SK-N-SH treated with all-trans-retinoic acid at 6 μM for 48 hours (cell line): Measurements from ENCODE around the gene ZNF385B.

Experiments
- ATAC-seq: fragments of 200-7000 bp; cut with Tn5 transposase; 3 replicates; pipeline ENCODE4 v1.9.1; 2020; ENCODE audit warnings: mild to moderate bottlenecking, moderate library complexity
- ARNTL ChIP-seq: fragments of 450-650 bp; formaldehyde crosslinking; IDR thresholded peaks from 2 replicates; pipeline ENCODE4 v1.5.0; 2020; ENCODE audit warnings: low read depth, mild to moderate bottlenecking, moderate library complexity, borderline replicate concordance
- BACH2 ChIP-seq: fragments of 250-450 bp; sonication (Bioruptor Pico); IDR thresholded peaks from 2 replicates; pipeline ENCODE4 v1.9.0; 2021; ENCODE audit warnings: mild to moderate bottlenecking, borderline replicate concordance
- CREB5 ChIP-seq: fragments of 250-450 bp; sonication (Bioruptor Pico); IDR thresholded peaks from 2 replicates; pipeline ENCODE4 v1.5.1; 2020; ENCODE audit warnings: low read depth, mild to moderate bottlenecking, moderate library complexity
- CSDC2 ChIP-seq: fragments of 250-450 bp; sonication (Bioruptor Pico); IDR thresholded peaks from 2 replicates; pipeline ENCODE4 v1.5.0; 2020; ENCODE audit warnings: mild to moderate bottlenecking, moderate library complexity
- CSRNP3 ChIP-seq: fragments of 250-450 bp; sonication (Bioruptor Pico); IDR thresholded peaks from 2 replicates; pipeline ENCODE4 v1.5.1; 2021; ENCODE audit warnings: mild to moderate bottlenecking, moderate library complexity
- ESRRG ChIP-seq: fragments of 250-450 bp; sonication (Bioruptor Pico); IDR thresholded peaks from 2 replicates; pipeline ENCODE4 v1.6.1; 2021; ENCODE audit warnings: mild to moderate bottlenecking
- GLIS3 ChIP-seq: fragments of 250-450 bp; sonication (Bioruptor Pico); IDR thresholded peaks from 2 replicates; pipeline ENCODE4 v1.5.0; 2020; ENCODE audit warnings: mild to moderate bottlenecking, moderate library complexity
- ISL1 ChIP-seq: fragments of 250-450 bp; sonication (Bioruptor Pico); IDR thresholded peaks from 2 replicates; pipeline ENCODE4 v2.1.2; 2022; ENCODE audit warnings: mild to moderate bottlenecking, moderate library complexity
- OSR1 ChIP-seq: fragments of 250-450 bp; sonication (Bioruptor Pico); IDR thresholded peaks from 2 replicates; pipeline ENCODE4 v1.8.0; 2022; ENCODE audit warnings: moderate library complexity, mild to moderate bottlenecking, inconsistent platforms
- PATZ1 ChIP-seq: fragments of 250-450 bp; sonication (Bioruptor Pico); IDR thresholded peaks from 2 replicates; pipeline ENCODE4 v1.8.0; 2020; ENCODE audit warnings: mild to moderate bottlenecking, moderate library complexity, borderline replicate concordance
- PPARA ChIP-seq: fragments of 250-450 bp; sonication (Bioruptor Pico); IDR thresholded peaks from 2 replicates; pipeline ENCODE4 v1.5.0; 2020; ENCODE audit warnings: mild to moderate bottlenecking, borderline replicate concordance
- SNAI2 ChIP-seq: fragments of 250-450 bp; sonication (Bioruptor Pico); IDR thresholded peaks from 2 replicates; pipeline ENCODE4 v1.5.0; 2020; ENCODE audit warnings: mild to moderate bottlenecking, moderate library complexity
- TCF4 ChIP-seq: fragments of 250-450 bp; sonication (Bioruptor Pico); IDR thresholded peaks from 2 replicates; pipeline ENCODE4 v1.8.0; 2021; ENCODE audit warnings: mild to moderate bottlenecking, moderate library complexity, borderline replicate concordance
- TOX ChIP-seq: fragments of 250-450 bp; sonication (Bioruptor Pico); IDR thresholded peaks from 2 replicates; pipeline ENCODE4 v1.8.0; 2021; ENCODE audit warnings: mild to moderate bottlenecking, moderate library complexity, borderline replicate concordance
- ZC3H10 ChIP-seq: fragments of 250-450 bp; sonication (Bioruptor Pico); IDR thresholded peaks from 2 replicates; pipeline ENCODE4 v1.5.1; 2021; ENCODE audit warnings: mild to moderate bottlenecking, moderate library complexity
- ZFP3 ChIP-seq: fragments of 250-450 bp; sonication (Bioruptor Pico); IDR thresholded peaks from 2 replicates; pipeline ENCODE4 v1.5.0; 2020; ENCODE audit warnings: mild to moderate bottlenecking, moderate library complexity
- ZFP30 ChIP-seq: fragments of 450-650 bp; formaldehyde crosslinking; IDR thresholded peaks from 2 replicates; pipeline ENCODE4 v1.5.0; 2022; ENCODE audit warnings: mild to moderate bottlenecking, moderate library complexity
- ZNF565 ChIP-seq: fragments of 450-650 bp; formaldehyde crosslinking; conservative IDR thresholded peaks from 2 replicates; pipeline ENCODE4 v1.5.0; 2020; ENCODE audit warnings: low read depth, mild to moderate bottlenecking, moderate library complexity
- ZNF70 ChIP-seq: fragments of 450-650 bp; formaldehyde crosslinking; IDR thresholded peaks from 2 replicates; pipeline ENCODE4 v1.5.0; 2020; ENCODE audit warnings: mild to moderate bottlenecking, moderate library complexity

The ZNF385B gene

GRCh38 chr2:179826297-179826696 is 35.1 kb downstream of the ZNF385B start:
- no peak for ATAC-seq
- TF ChIP-seq PATZ1 (CRISPR knock-in tag) (no peak), CSDC2 (CRISPR knock-in tag) (no peak), ZNF565 (CRISPR knock-in tag) (no peak), BACH2 (CRISPR knock-in tag) (no peak), ARNTL (no peak), TOX (CRISPR knock-in tag) (no peak), ISL1 (CRISPR knock-in tag) (no peak), SNAI2 (CRISPR knock-in tag) (no peak), ZNF70 (CRISPR knock-in tag) (no peak)
- TF ChIP-seq, all 23 proteins: peak for 0

- ATAC-seq, result no peak
- TF ChIP-seq CSRNP3 (CRISPR knock-in tag), result no peak
- TF ChIP-seq ZNF70 (CRISPR knock-in tag), result no peak
- TF ChIP-seq ARNTL, result no peak
- no peak for TF ChIP-seq ZFP30 (CRISPR knock-in tag)
- no peak for TF ChIP-seq ZC3H10
- TF ChIP-seq CSDC2 (CRISPR knock-in tag), result no peak
Measured at GRCh38 chr2:179825494-179825893, 35.9 kb downstream of the ZNF385B start.

GRCh38 chr2:179824961-179825360 is 36.5 kb downstream of the ZNF385B start:
- ATAC-seq, result no peak
- TF ChIP-seq TCF4 (CRISPR knock-in tag), result no peak
- no peak for TF ChIP-seq ZNF565 (CRISPR knock-in tag)
- no peak for TF ChIP-seq ZFP3 (CRISPR knock-in tag)
- TF ChIP-seq CREB5 (CRISPR knock-in tag), result no peak
- no peak for TF ChIP-seq BACH2 (CRISPR knock-in tag)
- TF ChIP-seq PATZ1 (CRISPR knock-in tag), result no peak
- TF ChIP-seq OSR1, result no peak
- no peak for TF ChIP-seq ZC3H10
- no peak for TF ChIP-seq CSDC2 (CRISPR knock-in tag)
- TF ChIP-seq ESRRG (CRISPR knock-in tag), result no peak
- no peak for TF ChIP-seq TOX (CRISPR knock-in tag)

- ATAC-seq, result no peak
- no peak for TF ChIP-seq ISL1 (CRISPR knock-in tag)
Measured at GRCh38 chr2:179822540-179822939, 38.9 kb downstream of the ZNF385B start.

GRCh38 chr2:179818546-179818945 is 42.9 kb downstream of the ZNF385B start:
- ATAC-seq, result peak; percentile 75
- TF ChIP-seq ZFP3 (CRISPR knock-in tag) (no peak), SNAI2 (CRISPR knock-in tag) (no peak), ZNF565 (CRISPR knock-in tag) (no peak), TCF4 (CRISPR knock-in tag) (no peak), GLIS3 (CRISPR knock-in tag) (no peak), PPARA (CRISPR knock-in tag) (no peak), ZNF70 (CRISPR knock-in tag) (no peak)
